Stomach (tissue), 9 donors: ENCODE measurements around the gene SLC22A13. TPM values are rescaled to one million over a fixed set of nuclear protein-coding genes. Genes with fewer than 3 reads are reported as not detected.

Experiments used
- DNase-seq, 2 donors: peaks; one replicate each; pipeline versions ENCODE4 v3.0.0 to v3.0.0-alpha.2; 2013 to 2019
- H3K27ac ChIP-seq, 5 donors: fragments of 200-600 bp in 4 of 5; sonication (generic) in 4 of 5; one replicate each; pipeline ENCODE4 v1.5.1; 2013 to 2019; ENCODE audit warnings: mild to moderate bottlenecking in 1 of 5, moderate library complexity in 1 of 5
- H3K27me3 ChIP-seq, 3 donors: fragments of 200-600 bp; sonication (generic); one replicate each; pipeline ENCODE4 v1.5.1; 2017 to 2019; ENCODE audit warnings: mixed run types in 1 of 3
- H3K36me3 ChIP-seq, 4 donors: fragments of 200-600 bp; sonication (generic); 1 replicate in 3 of 4; 2 replicates in 1 of 4; pipeline ENCODE4 v1.5.1; 2016 to 2019
- H3K4me1 ChIP-seq, 4 donors: fragments of 200-600 bp; sonication (generic); one replicate each; pipeline ENCODE4 v1.5.1; 2016 to 2019
- H3K4me3 ChIP-seq, 4 donors: fragments of 200-600 bp; sonication (generic) in 3 of 4; one replicate each; pipeline ENCODE4 v1.5.1; 2016 to 2019; ENCODE audit warnings: mild to moderate bottlenecking in 1 of 4
- H3K9me3 ChIP-seq, 4 donors: fragments of 200-600 bp; sonication (generic); one replicate each; pipeline ENCODE4 v1.5.1; 2016 to 2019
- EP300 ChIP-seq: sonication (generic); formaldehyde crosslinking; IDR thresholded peaks from one replicate; pipeline ENCODE4 v1.6.1; 2017; ENCODE audit warnings: antibody characterized with exemption
- POLR2A ChIP-seq, 4 donors: fragments of 450-650 bp; IDR thresholded peaks; one replicate each; pipeline ENCODE4 v1.6.1; 2016; ENCODE audit warnings: antibody characterized with exemption in 4 of 4, control low read depth in 2 of 4, mild to moderate bottlenecking in 1 of 4, moderate library complexity in 1 of 4
- POLR2AphosphoS5 ChIP-seq, 3 donors: sonication (generic); formaldehyde crosslinking; IDR thresholded peaks; one replicate each; pipeline ENCODE4 v1.6.1; 2016; ENCODE audit warnings: antibody characterized with exemption in 3 of 3
- WGBS, 5 donors: extraction: QIAGEN DNeasy Blood & Tissue Kit in 3 of 5; methylation state at CpG; one replicate each; pipeline versions ENCODE4 v1.1.5 to v1.1.7; 2013 to 2018; 5-methylcytosine and 5-hydroxymethylcytosine counted together
- intact Hi-C: fragments of 100-400 bp; cut with DNase I; formaldehyde crosslinking; loops from one replicate; pipeline ENCODE4 v1.15.1; 2023; ENCODE audit warnings: low total_unique reads
- polyA plus RNA-seq, 3 donors: library from polyadenylated mRNA; stranded (reverse); fragments of 200-250 nt; gene quantifications; one replicate each; pipeline ENCODE4 v1.2.3, GENCODE V29; 2013
- total RNA-seq, 5 donors: library from RNA; depleted of rRNA; stranded (reverse); fragments of >200 nt; gene quantifications; one replicate each; pipeline versions ENCODE4 v1.1.0 to v1.2.3, GENCODE V29; 2014 to 2016
- TF ChIP-seq, protein P1 (sequence below), 7 experiments: fragments of 450-650 bp in 4 of 7; fragments of 200-600 bp in 3 of 7; sonication (generic) in 3 of 7; IDR thresholded peaks; one replicate each; pipeline ENCODE4 v1.5.1; 2016 to 2019; ENCODE audit warnings: antibody characterized with exemption in 7 of 7, control low read depth in 2 of 7, mild to moderate bottlenecking in 1 of 7
- donor health status: healthy with polysubstance abuse.
- donor health status: Bipolar disorder and iron deficiency.
- donor health status: healthy.

Gene SLC22A13
- total and polyA plus RNA-seq, 8 donors: 0.05 to 0.73 (median 0.29) TPM; not detected in 5

DNA sequence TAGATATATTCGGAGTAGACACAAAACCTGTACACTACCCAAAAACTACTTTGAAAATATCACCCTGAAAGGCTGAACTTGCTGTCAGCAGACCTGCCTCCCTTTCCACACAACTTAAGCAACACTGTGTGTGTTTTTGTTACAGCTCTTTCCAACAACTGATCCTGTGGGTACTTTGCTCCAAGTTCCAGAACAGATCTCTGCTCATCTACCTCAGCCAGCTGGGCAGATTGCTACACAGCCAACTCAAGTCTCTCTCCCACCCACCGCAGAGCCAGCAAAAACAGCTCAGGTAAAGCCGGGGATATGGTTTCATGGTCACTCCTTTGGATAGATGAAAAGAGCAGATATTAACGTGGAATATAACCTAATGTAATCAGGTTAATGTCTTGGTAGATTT is 19.7 kb upstream of the SLC22A13 start:
- no peak for DNase-seq
- Histone ChIP-seq H3K27ac (no peak overlapping the region), H3K27me3 (no peaks in the 10 kb centered on the region), H3K9me3 (no peaks in the 10 kb centered on the region), H3K36me3 (peaks cover 0 to 73% (median 68%) of the 10 kb centered on the region in 4 donors), H3K4me1 (peaks cover 0 to 9% (median 2%) of the 10 kb centered on the region in 4 donors), H3K4me3 (no peak overlapping the region)
- 92 to 94% (median 93%) methylated on average over 4 of the region's 4 CpGs for WGBS, 5 donors
- TF ChIP-seq, protein P1, sequence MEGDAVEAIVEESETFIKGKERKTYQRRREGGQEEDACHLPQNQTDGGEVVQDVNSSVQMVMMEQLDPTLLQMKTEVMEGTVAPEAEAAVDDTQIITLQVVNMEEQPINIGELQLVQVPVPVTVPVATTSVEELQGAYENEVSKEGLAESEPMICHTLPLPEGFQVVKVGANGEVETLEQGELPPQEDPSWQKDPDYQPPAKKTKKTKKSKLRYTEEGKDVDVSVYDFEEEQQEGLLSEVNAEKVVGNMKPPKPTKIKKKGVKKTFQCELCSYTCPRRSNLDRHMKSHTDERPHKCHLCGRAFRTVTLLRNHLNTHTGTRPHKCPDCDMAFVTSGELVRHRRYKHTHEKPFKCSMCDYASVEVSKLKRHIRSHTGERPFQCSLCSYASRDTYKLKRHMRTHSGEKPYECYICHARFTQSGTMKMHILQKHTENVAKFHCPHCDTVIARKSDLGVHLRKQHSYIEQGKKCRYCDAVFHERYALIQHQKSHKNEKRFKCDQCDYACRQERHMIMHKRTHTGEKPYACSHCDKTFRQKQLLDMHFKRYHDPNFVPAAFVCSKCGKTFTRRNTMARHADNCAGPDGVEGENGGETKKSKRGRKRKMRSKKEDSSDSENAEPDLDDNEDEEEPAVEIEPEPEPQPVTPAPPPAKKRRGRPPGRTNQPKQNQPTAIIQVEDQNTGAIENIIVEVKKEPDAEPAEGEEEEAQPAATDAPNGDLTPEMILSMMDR (IDR thresholded peaks at IDR 0.05): no peak
- TF ChIP-seq EP300 (no peak), POLR2A (IDR thresholded peaks at IDR 0.05) (no peak), POLR2AphosphoS5 (IDR thresholded peaks at IDR 0.05) (no peak)
- intact Hi-C loops: no loop called here

DNA sequence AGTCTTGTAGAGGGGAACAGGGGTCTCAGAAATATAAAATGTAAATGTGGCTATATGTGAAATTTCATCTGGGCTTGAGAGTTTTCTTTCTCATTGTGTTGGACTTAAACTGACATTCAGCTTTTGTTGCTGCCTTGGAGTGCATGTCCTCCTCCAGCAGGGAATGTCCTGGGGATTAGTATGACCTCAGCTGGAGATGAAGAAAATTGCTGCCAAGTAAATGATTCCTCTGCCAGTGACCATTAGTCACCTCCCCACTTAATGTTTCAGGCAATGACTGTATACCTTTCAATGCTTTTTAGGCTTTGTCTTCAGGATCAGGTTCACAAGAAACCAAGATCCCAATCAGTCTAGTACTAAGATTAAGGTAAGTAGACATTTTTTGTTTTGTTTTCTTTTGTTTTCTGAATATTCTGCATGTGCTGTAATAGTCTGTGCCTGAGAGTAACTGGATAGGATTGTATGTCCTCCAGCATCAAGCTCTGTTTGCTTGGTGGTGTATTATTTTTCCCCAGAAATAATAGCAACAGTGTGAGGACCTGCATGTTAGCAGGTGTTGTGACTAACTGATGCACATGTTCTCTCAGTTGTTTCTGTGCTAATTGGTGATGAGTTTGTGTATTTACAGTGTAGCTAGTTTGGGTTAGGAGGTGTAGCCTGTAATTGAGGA is 18.1 kb upstream of the SLC22A13 start:
- Histone ChIP-seq H3K36me3 (peaks cover 6 to 84% (median 79%) of the 10 kb centered on the region in 4 donors), H3K4me1 (peaks cover 0 to 9% (median 2%) of the 10 kb centered on the region in 4 donors), H3K27me3 (no peaks in the 10 kb centered on the region), H3K9me3 (no peaks in the 10 kb centered on the region), H3K4me3 (no peak overlapping the region), H3K27ac (no peak overlapping the region)
- peak in 1 of 2 donors; percentile 40 for DNase-seq
- TF ChIP-seq POLR2AphosphoS5 (IDR thresholded peaks at IDR 0.05) (peak in 1 of 3 donors; percentile 33), EP300 (no peak)
- TF ChIP-seq, protein P1 (IDR thresholded peaks at IDR 0.05): peak in 1 of 7 experiments; percentile 10
- intact Hi-C loops: no loop called here

DNA sequence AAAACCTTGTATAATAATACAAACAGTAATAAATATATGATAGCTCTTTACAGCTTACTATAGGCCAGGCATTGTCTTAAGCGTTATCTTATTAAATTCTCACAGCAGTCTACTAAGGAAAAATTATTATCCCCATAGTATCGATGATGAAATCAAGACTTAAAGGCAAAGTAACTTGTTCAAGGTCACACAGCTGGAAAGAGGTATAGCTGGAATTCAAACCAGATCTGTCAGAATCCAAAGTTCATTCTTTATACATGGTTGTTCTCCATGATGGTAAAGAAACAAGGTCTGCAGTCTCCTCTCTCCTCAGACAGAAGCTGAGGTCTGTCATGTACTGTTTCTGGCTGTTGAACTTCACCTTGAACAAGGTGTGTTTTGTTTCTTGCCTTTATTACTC is 15.4 kb upstream of the SLC22A13 start:
- Histone ChIP-seq H3K27me3 (no peaks in the 10 kb centered on the region), H3K4me1 (peaks cover 0 to 9% (median 2%) of the 10 kb centered on the region in 4 donors), H3K27ac (no peak overlapping the region), H3K4me3 (no peak overlapping the region), H3K36me3 (peaks cover 22 to 97% (median 95%) of the 10 kb centered on the region in 4 donors), H3K9me3 (no peaks in the 10 kb centered on the region)
- WGBS, 5 donors: 86 to 97% (median 96%) methylated on average over 2 of the region's 2 CpGs
- intact Hi-C loops: no loop called here
- TF ChIP-seq, protein P1 (IDR thresholded peaks at IDR 0.05): no peak
- TF ChIP-seq EP300 (no peak), POLR2AphosphoS5 (IDR thresholded peaks at IDR 0.05) (no peak), POLR2A (IDR thresholded peaks at IDR 0.05) (no peak)
- no peak for DNase-seq

- H3K27ac ChIP-seq: no peak overlapping the region
- H3K9me3 ChIP-seq: no peaks in the 10 kb centered on the region
- peaks cover 22 to 90% (median 89%) of the 10 kb centered on the region in 4 donors for H3K36me3 ChIP-seq
- H3K4me3 ChIP-seq: no peak overlapping the region
- DNase-seq: no peak
- TF ChIP-seq EP300: no peak
- no peak for TF ChIP-seq POLR2A (IDR thresholded peaks at IDR 0.05)
- no peak for TF ChIP-seq POLR2AphosphoS5 (IDR thresholded peaks at IDR 0.05)
- TF ChIP-seq, protein P1 (IDR thresholded peaks at IDR 0.05): no peak
- WGBS, 5 donors: 93 to 97% (median 96%) methylated on average over 4 of the region's 4 CpGs
- peaks cover 0 to 9% (median 2%) of the 10 kb centered on the region in 4 donors for H3K4me1 ChIP-seq
- H3K27me3 ChIP-seq: no peaks in the 10 kb centered on the region
- intact Hi-C loops: no loop called here
These were observed 14.4 kb upstream of the SLC22A13 start for GRCh38 chr3:38251197-38251596.
